ENCODE measurements around the gene ARCN1. TPM values are rescaled to one million over a fixed set of nuclear protein-coding genes. Genes with fewer than 3 reads are reported as not detected.

The ARCN1 gene
- total and polyA plus RNA-seq, 2 donors (not counting 3 experiments of a cell fraction or from before 2014, with no cell fraction given): 172 to 180 TPM

GRCh38 chr11:118638726-118639125 is 66.5 kb downstream of the ARCN1 start:
- no peak for TF ChIP-seq POLR2AphosphoS5 (IDR thresholded peaks at IDR 0.05; ENCODE audit: insufficient read depth, low read depth, low read length)
- dilution Hi-C loops (cut with MboI; ENCODE audit: extremely low pct_ligation_motif_present, low sequenced_read_pairs): no loop called here
- peaks cover 14% of the 10 kb centered on the region for H3K79me2 ChIP-seq (ENCODE audit: control insufficient read depth, insufficient read depth, low read length)
- H3K9ac ChIP-seq (replicated peaks; ENCODE audit: extremely low read depth, insufficient read depth, low read length): no peak overlapping the region
- H3K9me1 ChIP-seq (replicated peaks; ENCODE audit: control insufficient read depth, extremely low read depth, insufficient read depth, low read length): no peaks in the 10 kb centered on the region
- H3K4me3 ChIP-seq (replicated peaks in 1 of 3; ENCODE audit: insufficient read depth in 1 of 3, low read depth in 1 of 3, low read length in 3 of 3): no peak overlapping the region
- H3K9me3 ChIP-seq (replicated peaks; ENCODE audit: control insufficient read depth, insufficient read depth, low read length): no peaks in the 10 kb centered on the region
- DNase-seq (ENCODE audit: low read depth, low spot score): no peak
- POLR2A ChIA-PET: interaction anchor here (0.7 kb wide), 2 partner anchors 25 to 35 kb away, joined by 3 read pairs; no protein-coding TSS in a partner anchor
- peaks cover 44 to 71% of the 10 kb centered on the region in 2 experiments for H3K36me3 ChIP-seq (ENCODE audit: control insufficient read depth in 2 of 2, extremely low read depth in 1 of 2, insufficient read depth in 2 of 2, low read length in 2 of 2)
- no peaks in the 10 kb centered on the region for H3K27me3 ChIP-seq (ENCODE audit: control insufficient read depth in 2 of 2, insufficient read depth in 2 of 2, low read length in 2 of 2)
- no peak overlapping the region for H2AFZ ChIP-seq (ENCODE audit: low read depth, low read length)
- no peak overlapping the region for H3K27ac ChIP-seq (ENCODE audit: insufficient read depth, low read depth, low read length)
- intact Hi-C loops (cut with micrococcal nuclease): no loop called here
- no TSS peak for BruUV-seq (replicated peaks)
- CTCF ChIA-PET: interaction anchor here (0.7 to 1.8 kb wide), 4 partner anchors 10 to 34 kb away, joined by 3 to 6 read pairs (median 4); no protein-coding TSS in a partner anchor
- H3K4me2 ChIP-seq (ENCODE audit: insufficient read depth, low read length): no peak overlapping the region
- no peak for FAIRE-seq
- no peaks in the 10 kb centered on the region for H4K20me1 ChIP-seq (replicated peaks; ENCODE audit: control insufficient read depth, extremely low read depth, insufficient read depth, low read length)
- H3K4me1 ChIP-seq (ENCODE audit: control insufficient read depth, extremely low read depth, insufficient read depth, low read length): no peaks in the 10 kb centered on the region

GRCh38 chr11:118639899-118640298 is 67.7 kb downstream of the ARCN1 start:
- dilution Hi-C loops (cut with MboI; ENCODE audit: extremely low pct_ligation_motif_present, low sequenced_read_pairs): no loop called here
- POLR2A ChIA-PET: no interaction called here

More at GRCh38 chr11:118639899-118640298, 67.7 kb downstream of the ARCN1 start:
- CTCF ChIA-PET: interaction anchor here (0.9 to 1.8 kb wide), 6 partner anchors 8 to 45 kb away, joined by 3 to 6 read pairs (median 4); no protein-coding TSS in a partner anchor
- H3K79me2 ChIP-seq (ENCODE audit: control insufficient read depth, insufficient read depth, low read length): peaks cover 14% of the 10 kb centered on the region
- H3K27ac ChIP-seq (ENCODE audit: insufficient read depth, low read depth, low read length): no peak overlapping the region
- H3K36me3 ChIP-seq (ENCODE audit: control insufficient read depth in 2 of 2, extremely low read depth in 1 of 2, insufficient read depth in 2 of 2, low read length in 2 of 2): peaks cover 53 to 82% of the 10 kb centered on the region in 2 experiments
- no peaks in the 10 kb centered on the region for H3K9me3 ChIP-seq (replicated peaks; ENCODE audit: control insufficient read depth, insufficient read depth, low read length)
- no peaks in the 10 kb centered on the region for H4K20me1 ChIP-seq (replicated peaks; ENCODE audit: control insufficient read depth, extremely low read depth, insufficient read depth, low read length)
- H2AFZ ChIP-seq (ENCODE audit: low read depth, low read length): no peak overlapping the region
- H3K9me1 ChIP-seq (replicated peaks; ENCODE audit: control insufficient read depth, extremely low read depth, insufficient read depth, low read length): no peaks in the 10 kb centered on the region
- H3K4me2 ChIP-seq (ENCODE audit: insufficient read depth, low read length): no peak overlapping the region
- TF ChIP-seq POLR2AphosphoS5 (IDR thresholded peaks at IDR 0.05; ENCODE audit: insufficient read depth, low read depth, low read length) (no peak), EZH2 (IDR thresholded peaks at IDR 0.05; ENCODE audit: borderline replicate concordance, low read depth, low read length, severe bottlenecking) (no peak), CTCF (IDR thresholded peaks at IDR 0.05; ENCODE audit: extremely low read depth in 1 of 2, insufficient read depth in 1 of 2, low read depth in 1 of 2, low read length in 2 of 2) (no peak), MYC (IDR thresholded peaks at IDR 0.05; ENCODE audit: low read depth, low read length) (no peak), FOS (IDR thresholded peaks at IDR 0.05; ENCODE audit: borderline replicate concordance, insufficient read depth, low read length) (no peak), MAX (IDR thresholded peaks at IDR 0.05; ENCODE audit: insufficient read depth, insufficient read length) (no peak), POLR2A (IDR thresholded peaks at IDR 0.05; ENCODE audit: low read depth, low read length) (no peak), JUN (IDR thresholded peaks at IDR 0.05; ENCODE audit: borderline replicate concordance, insufficient read depth, insufficient read length, low read depth) (no peak), GATA2 (IDR thresholded peaks at IDR 0.05; ENCODE audit: insufficient read depth, insufficient read length, low read depth, low read length) (no peak)
- H3K27me3 ChIP-seq (ENCODE audit: control insufficient read depth in 2 of 2, insufficient read depth in 2 of 2, low read length in 2 of 2): no peaks in the 10 kb centered on the region
- H3K9ac ChIP-seq (replicated peaks; ENCODE audit: extremely low read depth, insufficient read depth, low read length): no peak overlapping the region
- no peaks in the 10 kb centered on the region for H3K4me1 ChIP-seq (ENCODE audit: control insufficient read depth, extremely low read depth, insufficient read depth, low read length)
- no peak overlapping the region for H3K4me3 ChIP-seq (replicated peaks in 1 of 3; ENCODE audit: insufficient read depth in 1 of 3, low read depth in 1 of 3, low read length in 3 of 3)
- DNase-seq (ENCODE audit: low read depth, low spot score) (no peak), FAIRE-seq (no peak)
- BruUV-seq (replicated peaks): no TSS peak
- intact Hi-C loops (cut with micrococcal nuclease): no loop called here

Data from endothelial cell of umbilical vein (primary cell).